ENCODE results near the gene NUP188. TPM values are rescaled to one million over a fixed set of nuclear protein-coding genes. Genes with fewer than 3 reads are reported as not detected.

Gene NUP188
- total RNA-seq, 3 donors from 2014 or later (not counting 1 experiment from before 2014, with no cell fraction given) = 53.9 to 66.4 (median 58.3) TPM

DNA sequence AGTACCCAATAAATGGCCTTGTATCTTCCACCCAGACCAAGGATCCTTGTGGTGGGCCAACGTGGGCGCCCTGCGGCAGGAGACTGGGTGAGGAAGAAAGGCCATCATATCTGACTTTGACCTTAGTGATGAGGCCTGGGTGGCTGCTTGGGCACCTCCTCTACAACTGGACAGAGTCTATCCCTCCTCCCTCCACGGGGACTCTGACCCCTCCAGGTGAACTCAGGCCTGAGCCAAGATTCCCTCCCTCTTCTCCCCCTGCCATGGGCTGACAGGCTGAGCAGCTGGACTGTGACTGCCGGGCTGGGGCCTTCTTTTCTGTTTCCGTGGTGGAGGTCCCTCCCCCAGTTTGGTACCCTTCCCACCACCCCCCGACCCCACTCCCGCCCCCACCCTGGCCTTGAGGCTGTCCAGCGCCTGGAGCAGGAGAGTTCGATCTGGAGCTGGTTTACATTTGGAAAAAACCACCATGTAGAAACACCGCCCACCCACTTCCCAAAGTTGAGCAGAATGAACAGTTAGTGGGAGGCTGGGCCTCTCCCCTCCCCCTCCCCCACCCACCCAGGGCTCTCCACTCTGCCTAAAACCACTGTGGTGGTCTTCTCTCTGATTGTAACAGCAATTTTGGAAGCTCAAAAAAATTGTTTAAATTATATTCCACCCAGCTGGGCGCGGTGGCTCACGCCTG, 28.0 kb upstream of the NUP188 start:
- Mint-ChIP-seq H3K36me3 (no peaks in the 10 kb centered on the region), H3K27ac (peak overlapping the region; percentile 77 to 83), H3K9me3 (no peaks in the 10 kb centered on the region), H3K27me3 (ENCODE audit: low read depth in 2 of 2) (no peaks in the 10 kb centered on the region), H3K4me3 (no peak overlapping the region), H3K4me1 (peaks cover 6 to 39% of the 10 kb centered on the region in 2 donors)
- Histone ChIP-seq H3K9me3 (ENCODE audit: control insufficient read depth, insufficient read depth, low read length) (no peaks in the 10 kb centered on the region), H3K27me3 (ENCODE audit: control insufficient read depth, insufficient read depth, low read length) (no peaks in the 10 kb centered on the region), H3K27ac (ENCODE audit: low read length) (no peak overlapping the region), H3K36me3 (ENCODE audit: control insufficient read depth, insufficient read depth, low read length) (peaks cover 36% of the 10 kb centered on the region), H3K4me1 (ENCODE audit: control insufficient read depth, insufficient read depth, low read length) (peaks cover 27% of the 10 kb centered on the region), H3K4me3 (ENCODE audit: low read length) (no peak overlapping the region)
- DNase-seq (no peak), ATAC-seq (no peak)
- intact Hi-C loops (cut with micrococcal nuclease) = loop anchor here (5.0 kb wide), 1 partner anchor 37 kb away; the partner anchor contains the start of genes KYAT1 and LRRC8A
- 95% methylated on average over 10 of the region's 14 CpGs for WGBS (ENCODE audit: insufficient coverage)
- no peak for TF ChIP-seq CTCF (IDR thresholded peaks at IDR 0.05)

- no peaks in the 10 kb centered on the region for H3K27me3 Mint-ChIP-seq (ENCODE audit: low read depth in 2 of 2)
- H3K27ac Mint-ChIP-seq = peak within 1 kb of the TSS; percentile 83 to 88
- DNase-seq (no peak), ATAC-seq (no peak)
- peak within 1 kb of the TSS; percentile 74 for H3K27ac ChIP-seq (ENCODE audit: low read length)
- WGBS (ENCODE audit: insufficient coverage) = 80% methylated on average over 13 of the region's 13 CpGs
- H3K4me1 ChIP-seq (ENCODE audit: control insufficient read depth, insufficient read depth, low read length) = peaks cover 24% of the 10 kb centered on the region
- no peak within 1 kb of the TSS for H3K4me3 ChIP-seq (ENCODE audit: low read length)
- peaks cover 30% of the 10 kb centered on the region for H3K36me3 ChIP-seq (ENCODE audit: control insufficient read depth, insufficient read depth, low read length)
- peaks cover 6 to 35% of the 10 kb centered on the region in 2 donors for H3K4me1 Mint-ChIP-seq
- no peaks in the 10 kb centered on the region for H3K9me3 ChIP-seq (ENCODE audit: control insufficient read depth, insufficient read depth, low read length)
- TF ChIP-seq CTCF (IDR thresholded peaks at IDR 0.05) = no peak
- intact Hi-C loops (cut with micrococcal nuclease) = loop anchor here (5.0 kb wide), 1 partner anchor 38 kb away; the partner anchor contains the start of genes KYAT1 and LRRC8A
- no peaks in the 10 kb centered on the region for H3K27me3 ChIP-seq (ENCODE audit: control insufficient read depth, insufficient read depth, low read length)
- H3K36me3 Mint-ChIP-seq = no peaks in the 10 kb centered on the region
- peak within 1 kb of the TSS; percentile 60 for H3K4me3 Mint-ChIP-seq
- H3K9me3 Mint-ChIP-seq = no peaks in the 10 kb centered on the region
Observed at GRCh38 chr9:128920381-128921058, 27.0 kb upstream of the NUP188 start, which contains the start of gene PHYHD1. Gene PHYHD1 (plus strand): TSS chr9:128920982. CDS start chr9:128922324, 1,342 bp downstream.

- Histone ChIP-seq H3K4me1 (ENCODE audit: control insufficient read depth, insufficient read depth, low read length) (peaks cover 24% of the 10 kb centered on the region), H3K9me3 (ENCODE audit: control insufficient read depth, insufficient read depth, low read length) (no peaks in the 10 kb centered on the region), H3K27me3 (ENCODE audit: control insufficient read depth, insufficient read depth, low read length) (no peaks in the 10 kb centered on the region), H3K4me3 (ENCODE audit: low read length) (peak overlapping the region; percentile 30), H3K27ac (ENCODE audit: low read length) (peak overlapping the region; percentile 74), H3K36me3 (ENCODE audit: control insufficient read depth, insufficient read depth, low read length) (peaks cover 14% of the 10 kb centered on the region)
- 22% methylated on average over 26 of the region's 32 CpGs for WGBS (ENCODE audit: insufficient coverage)
- peak; percentile 37 to 39 for DNase-seq
- Mint-ChIP-seq H3K36me3 (no peaks in the 10 kb centered on the region), H3K4me3 (peak overlapping the region; percentile 60), H3K27me3 (ENCODE audit: low read depth in 2 of 2) (no peaks in the 10 kb centered on the region), H3K27ac (peak overlapping the region; percentile 83 to 88), H3K9me3 (no peaks in the 10 kb centered on the region), H3K4me1 (peaks cover 6 to 43% of the 10 kb centered on the region in 2 donors)
- no peak for TF ChIP-seq CTCF (IDR thresholded peaks at IDR 0.05)
- intact Hi-C loops (cut with micrococcal nuclease) = loop anchor here (5.0 kb wide), 1 partner anchor 40 kb away; the partner anchor contains the start of genes KYAT1 and LRRC8A
- ATAC-seq = peak; percentile 72 to 82 (median 77)
Observed at GRCh38 chr9:128921881-128922763, 25.4 kb upstream of the NUP188 start.

Data from natural killer cell (primary cell).